KOPT-K1 (cell line): ENCODE measurements around the gene PRKCE.

Experiments
- H3K27ac ChIP-seq: fragments of 200-600 bp; sonication (generic); 2 replicates; pipeline ENCODE4 v1.5.1; 2016; ENCODE audit warnings: antibody characterized with exemption, mild to moderate bottlenecking, low read depth, low read length; ENCODE audit not compliant: poor library complexity, severe bottlenecking
- H3K36me3 ChIP-seq: fragments of 200-600 bp; sonication (generic); 2 replicates; pipeline ENCODE4 v1.5.1; 2017; ENCODE audit warnings: antibody characterized with exemption, mild to moderate bottlenecking, low read length, moderate library complexity; ENCODE audit not compliant: insufficient read depth
- H3K9me3 ChIP-seq: fragments of 200-600 bp; sonication (generic); 2 replicates; pipeline ENCODE4 v1.5.1; 2017; ENCODE audit warnings: antibody characterized with exemption, low read length, mild to moderate bottlenecking; ENCODE audit not compliant: insufficient read depth, poor library complexity, severe bottlenecking

PRKCE gene

GRCh38 chr2:45918463-45919159, 267.1 kb downstream of the PRKCE start:
- Histone ChIP-seq H3K9me3 (no peaks in the 10 kb centered on the region), H3K27ac (peak overlapping the region; percentile 64)

GRCh38 chr2:45919160-45919650, 267.7 kb downstream of the PRKCE start:
- Histone ChIP-seq H3K27ac (peak overlapping the region; percentile 64), H3K36me3 (no peaks in the 10 kb centered on the region)

More at GRCh38 chr2:45918463-45919159, 267.1 kb downstream of the PRKCE start:
- no peaks in the 10 kb centered on the region for H3K36me3 ChIP-seq

GRCh38 chr2:45919711-45920111, 268.2 kb downstream of the PRKCE start:
- Histone ChIP-seq H3K9me3 (no peaks in the 10 kb centered on the region), H3K27ac (peak overlapping the region; percentile 64), H3K36me3 (no peaks in the 10 kb centered on the region)

More at GRCh38 chr2:45919160-45919650, 267.7 kb downstream of the PRKCE start:
- no peaks in the 10 kb centered on the region for H3K9me3 ChIP-seq

GRCh38 chr2:45921921-45922320, 270.4 kb downstream of the PRKCE start:
- no peaks in the 10 kb centered on the region for H3K36me3 ChIP-seq
- no peak overlapping the region for H3K27ac ChIP-seq
- H3K9me3 ChIP-seq: no peaks in the 10 kb centered on the region

- Histone ChIP-seq H3K36me3 (no peaks in the 10 kb centered on the region), H3K9me3 (no peaks in the 10 kb centered on the region), H3K27ac (no peak overlapping the region)
Measured at GRCh38 chr2:45922577-45922988, 271.1 kb downstream of the PRKCE start.

- no peaks in the 10 kb centered on the region for H3K9me3 ChIP-seq
- H3K27ac ChIP-seq: no peak overlapping the region
- H3K36me3 ChIP-seq: no peaks in the 10 kb centered on the region
Measured at GRCh38 chr2:45923701-45924100, 272.2 kb downstream of the PRKCE start.

- Histone ChIP-seq H3K27ac (no peak overlapping the region), H3K36me3 (no peaks in the 10 kb centered on the region), H3K9me3 (no peaks in the 10 kb centered on the region)
Measured at GRCh38 chr2:45925026-45925425, 273.6 kb downstream of the PRKCE start.

GRCh38 chr2:45925636-45926366, 274.3 kb downstream of the PRKCE start:
- H3K36me3 ChIP-seq: no peaks in the 10 kb centered on the region
- no peaks in the 10 kb centered on the region for H3K9me3 ChIP-seq
- H3K27ac ChIP-seq: no peak overlapping the region

GRCh38 chr2:45928946-45929345, 277.5 kb downstream of the PRKCE start:
- H3K27ac ChIP-seq: no peak overlapping the region
- no peaks in the 10 kb centered on the region for H3K9me3 ChIP-seq
- H3K36me3 ChIP-seq: no peaks in the 10 kb centered on the region

- H3K36me3 ChIP-seq: no peaks in the 10 kb centered on the region
- H3K9me3 ChIP-seq: no peaks in the 10 kb centered on the region
- no peak overlapping the region for H3K27ac ChIP-seq
Measured at GRCh38 chr2:45929674-45930395, 278.4 kb downstream of the PRKCE start.

- no peaks in the 10 kb centered on the region for H3K9me3 ChIP-seq
- H3K36me3 ChIP-seq: no peaks in the 10 kb centered on the region
- H3K27ac ChIP-seq: no peak overlapping the region
Measured at GRCh38 chr2:45930396-45930792, 278.9 kb downstream of the PRKCE start.

- Histone ChIP-seq H3K27ac (no peak overlapping the region), H3K9me3 (no peaks in the 10 kb centered on the region), H3K36me3 (no peaks in the 10 kb centered on the region)
Measured at GRCh38 chr2:45932278-45932975, 281.0 kb downstream of the PRKCE start.

- no peaks in the 10 kb centered on the region for H3K36me3 ChIP-seq
- no peak overlapping the region for H3K27ac ChIP-seq
- H3K9me3 ChIP-seq: no peaks in the 10 kb centered on the region
Measured at GRCh38 chr2:45935791-45936622, 284.5 kb downstream of the PRKCE start.

GRCh38 chr2:45936623-45936979, 285.1 kb downstream of the PRKCE start:
- H3K36me3 ChIP-seq: no peaks in the 10 kb centered on the region
- no peak overlapping the region for H3K27ac ChIP-seq
- no peaks in the 10 kb centered on the region for H3K9me3 ChIP-seq
